Activated CD8-positive, alpha-beta T cell treated with anti-CD3 and anti-CD28 coated beads for 36 hours (primary cell): ENCODE measurements around the gene TOMM5. TPM values are rescaled to one million over a fixed set of nuclear protein-coding genes. Genes with fewer than 3 reads are reported as not detected.

ENCODE experiments used
- ATAC-seq: fragments of 200-7000 bp; cut with Tn5 transposase; one replicate; pipeline ENCODE4 v1.10.0; 2021; ENCODE audit warnings: mild to moderate bottlenecking, moderate library complexity
- CTCF ChIA-PET: fragments of 350-600 bp; sonication (Branson Sonifier 250); formaldehyde crosslinking; loops from one replicate; lab custom pipeline; 2021; ENCODE audit warnings: antibody characterized with exemption; lab: Charles Lee
- POLR2A ChIA-PET: fragments of 350-600 bp; sonication (Branson Sonifier 250); formaldehyde crosslinking; loops from one replicate; lab custom pipeline; 2021; ENCODE audit warnings: antibody characterized with exemption; lab: Charles Lee
- DNase-seq: peaks from one replicate; pipeline ENCODE4 v3.0.0-alpha.2; 2020
- H3K27ac Mint-ChIP-seq: one replicate; pipeline ENCODE4 v1.8.0; 2021; ENCODE audit warnings: mild to moderate bottlenecking, mixed read lengths
- H3K27me3 Mint-ChIP-seq: one replicate; pipeline ENCODE4 v1.8.0; 2021; ENCODE audit warnings: mixed read lengths
- H3K36me3 Mint-ChIP-seq: one replicate; pipeline ENCODE4 v1.8.0; 2021; ENCODE audit warnings: low read depth, mixed read lengths
- H3K4me1 Mint-ChIP-seq: one replicate; pipeline ENCODE4 v1.8.0; 2021; ENCODE audit warnings: low read depth, mixed read lengths
- H3K4me3 Mint-ChIP-seq: one replicate; pipeline ENCODE4 v1.8.0; 2021; ENCODE audit warnings: mild to moderate bottlenecking, moderate library complexity, mixed read lengths
- H3K9me3 Mint-ChIP-seq: one replicate; pipeline ENCODE4 v1.8.0; 2021; ENCODE audit warnings: mixed read lengths
- CTCF ChIP-seq: fragments of 200-600 bp; IDR thresholded peaks from one replicate; pipeline ENCODE4 v1.8.0; 2022; ENCODE audit warnings: antibody characterized with exemption, mild to moderate bottlenecking
- intact Hi-C: fragments of 100-400 bp; cut with micrococcal nuclease; formaldehyde crosslinking; loops from one replicate; pipeline ENCODE4 v1.10.0; 2022
- total RNA-seq, 2 experiments: library from RNA; stranded (reverse); gene quantifications; one replicate each; pipeline ENCODE4 v1.2.3, GENCODE V29; 2021

TOMM5 gene
- total RNA-seq, 2 experiments from 2014 or later: 156 to 168 TPM

- CTCF ChIA-PET: interaction anchor here (1.3 kb wide), 1 partner anchor 11 kb away, joined by 3 read pairs; no protein-coding TSS in a partner anchor
- no peak for TF ChIP-seq CTCF
- ATAC-seq: no peak
Measured at GRCh38 chr9:37565661-37566618, 26.5 kb downstream of the TOMM5 start.

GRCh38 chr9:37564916-37565315 lies 27.5 kb downstream of the TOMM5 start:
- Mint-ChIP-seq H3K27me3 (no peaks in the 10 kb centered on the region), H3K9me3 (peaks cover 14% of the 10 kb centered on the region), H3K27ac (no peak overlapping the region), H3K4me3 (no peak overlapping the region), H3K36me3 (peaks cover 29% of the 10 kb centered on the region), H3K4me1 (peaks cover 3% of the 10 kb centered on the region)
- no peak for TF ChIP-seq CTCF
- ChIA-PET POLR2A (no interaction called here), CTCF (no interaction called here)
- intact Hi-C loops: no loop called here
- ATAC-seq (no peak), DNase-seq (no peak)

More at GRCh38 chr9:37565661-37566618, 26.5 kb downstream of the TOMM5 start:
- H3K4me1 Mint-ChIP-seq: no peaks in the 10 kb centered on the region
- intact Hi-C loops: no loop called here
- no peaks in the 10 kb centered on the region for H3K27me3 Mint-ChIP-seq
- POLR2A ChIA-PET: no interaction called here
- H3K36me3 Mint-ChIP-seq: peaks cover 33% of the 10 kb centered on the region
- H3K9me3 Mint-ChIP-seq: peaks cover 14% of the 10 kb centered on the region
- H3K4me3 Mint-ChIP-seq: no peak overlapping the region
- H3K27ac Mint-ChIP-seq: no peak overlapping the region
- no peak for DNase-seq

- intact Hi-C loops: no loop called here
- ATAC-seq (no peak), DNase-seq (no peak)
- ChIA-PET POLR2A (no interaction called here), CTCF (no interaction called here)
- Mint-ChIP-seq H3K27me3 (no peaks in the 10 kb centered on the region), H3K4me1 (peaks cover 3% of the 10 kb centered on the region), H3K9me3 (peaks cover 14% of the 10 kb centered on the region), H3K27ac (no peak overlapping the region), H3K4me3 (no peak overlapping the region), H3K36me3 (peaks cover 29% of the 10 kb centered on the region)
- TF ChIP-seq CTCF: no peak
Measured at GRCh38 chr9:37563806-37564513, 28.4 kb downstream of the TOMM5 start.

- Mint-ChIP-seq H3K4me1 (peaks cover 3% of the 10 kb centered on the region), H3K36me3 (peaks cover 24% of the 10 kb centered on the region), H3K4me3 (no peak overlapping the region), H3K27ac (no peak overlapping the region), H3K9me3 (peaks cover 14% of the 10 kb centered on the region), H3K27me3 (no peaks in the 10 kb centered on the region)
- POLR2A ChIA-PET: no interaction called here
- DNase-seq: no peak
- no peak for TF ChIP-seq CTCF
- no peak for ATAC-seq
- intact Hi-C loops: no loop called here
- CTCF ChIA-PET: no interaction called here
Measured at GRCh38 chr9:37562826-37563225, 29.6 kb downstream of the TOMM5 start.

GRCh38 chr9:37561682-37562081 lies 30.7 kb downstream of the TOMM5 start:
- Mint-ChIP-seq H3K4me1 (peaks cover 3% of the 10 kb centered on the region), H3K27ac (no peak overlapping the region), H3K9me3 (peaks cover 14% of the 10 kb centered on the region), H3K36me3 (peaks cover 24% of the 10 kb centered on the region), H3K4me3 (no peak overlapping the region), H3K27me3 (no peaks in the 10 kb centered on the region)
- no peak for TF ChIP-seq CTCF
- intact Hi-C loops: no loop called here
- ChIA-PET CTCF (no interaction called here), POLR2A (no interaction called here)
- DNase-seq (no peak), ATAC-seq (no peak)
